ENCODE data around the gene SLC6A7.

GRCh38 chr5:150149618-150150017 is 40.2 kb upstream of the SLC6A7 start:
- TF ChIP-seq EP300 (IDR thresholded peaks at IDR 0.05; ENCODE audit: borderline replicate concordance) = no peak
- no peak for TF ChIP-seq CEBPB (IDR thresholded peaks at IDR 0.05)

Measured in Ishikawa (cell line).